GM18520 (cell line): ENCODE data around the gene RRAGD.
A peak's percentile ranks its signal among the peaks of the same experiment; 100 is the strongest.
"Not testable (repeated sequence)": the region's sequence is repeated elsewhere in the genome, so short reads cannot be mapped to it uniquely, and the experiment has no call there.

ENCODE experiments used
- ATAC-seq: cut with Tn5 transposase; IDR thresholded peaks from one replicate; pipeline ENCODE4 v1.9.1; 2021; ENCODE audit not compliant: unreplicated experiment

RRAGD gene

GRCh38 chr6:89411145-89412070, 665 bp downstream of the RRAGD start:
- peak; percentile 12 for ATAC-seq

DNA sequence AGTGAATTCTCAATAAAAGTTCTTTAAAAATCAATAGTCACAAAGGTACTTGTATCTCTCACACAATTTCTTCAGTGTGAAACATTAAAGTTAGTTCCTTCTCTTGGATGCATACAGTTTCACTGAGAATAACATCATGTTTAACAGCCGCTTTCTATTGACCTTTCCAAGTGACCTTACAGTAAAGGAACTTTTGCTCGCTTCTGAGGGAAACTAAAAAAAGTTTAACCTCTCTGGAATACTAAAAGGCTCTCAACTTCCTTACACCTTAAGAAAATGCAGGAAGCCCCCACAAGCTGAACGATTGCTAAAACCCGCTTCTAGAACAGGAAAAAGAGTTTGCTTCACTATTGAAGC, 1.3 kb downstream of the RRAGD start:
- ATAC-seq = no peak

- ATAC-seq = no peak
These were observed 1.8 kb downstream of the RRAGD start for GRCh38 chr6:89410231-89410761.

- no peak for ATAC-seq
These were observed 2.5 kb downstream of the RRAGD start for GRCh38 chr6:89409461-89410035.

DNA sequence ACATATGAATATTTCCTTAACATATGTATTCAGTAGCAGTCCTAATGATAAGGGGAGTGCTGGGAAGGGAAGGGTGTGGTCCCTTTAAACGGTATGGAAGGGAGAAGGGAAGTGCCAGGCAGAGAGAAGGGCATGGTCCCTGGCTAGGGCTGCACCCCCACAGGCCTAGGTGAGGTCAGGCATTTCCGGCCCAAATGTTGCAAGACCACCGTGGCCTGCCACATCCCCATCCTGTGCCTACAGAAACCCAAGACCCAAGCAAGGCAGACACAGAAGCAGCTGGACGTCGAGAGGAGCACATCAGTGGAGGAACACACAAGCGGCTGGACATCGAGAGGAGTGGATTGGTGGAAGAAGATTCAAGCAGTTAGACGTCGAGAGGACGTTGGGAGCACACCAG, 5.9 kb downstream of the RRAGD start:
- ATAC-seq = no peak

DNA sequence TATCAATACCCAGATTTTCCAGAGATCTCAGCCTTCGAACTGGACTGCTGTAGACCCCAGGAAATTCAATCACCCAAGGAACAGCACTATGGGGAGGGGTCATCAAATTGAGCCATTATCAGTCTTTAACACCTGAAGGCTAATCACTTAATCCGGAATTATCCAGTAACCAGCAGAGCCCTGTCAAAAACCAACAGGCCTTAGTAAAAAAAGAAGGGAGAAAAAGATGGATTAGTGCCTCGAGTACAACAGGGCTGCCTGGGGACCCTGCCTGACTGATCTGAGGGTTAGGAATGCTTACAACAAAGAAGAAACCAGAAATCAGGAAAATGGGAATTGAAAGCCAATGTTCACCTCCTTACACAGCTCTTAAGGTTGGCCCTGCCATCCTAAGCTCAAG, 7.6 kb downstream of the RRAGD start:
- ATAC-seq = no peak

- no peak for ATAC-seq
These were observed 9.3 kb downstream of the RRAGD start for GRCh38 chr6:89402776-89403175.

- no peak for ATAC-seq
These were observed 11.1 kb downstream of the RRAGD start for GRCh38 chr6:89400912-89401399.

- ATAC-seq = no peak
These were observed 12.0 kb downstream of the RRAGD start for GRCh38 chr6:89400050-89400449.

DNA sequence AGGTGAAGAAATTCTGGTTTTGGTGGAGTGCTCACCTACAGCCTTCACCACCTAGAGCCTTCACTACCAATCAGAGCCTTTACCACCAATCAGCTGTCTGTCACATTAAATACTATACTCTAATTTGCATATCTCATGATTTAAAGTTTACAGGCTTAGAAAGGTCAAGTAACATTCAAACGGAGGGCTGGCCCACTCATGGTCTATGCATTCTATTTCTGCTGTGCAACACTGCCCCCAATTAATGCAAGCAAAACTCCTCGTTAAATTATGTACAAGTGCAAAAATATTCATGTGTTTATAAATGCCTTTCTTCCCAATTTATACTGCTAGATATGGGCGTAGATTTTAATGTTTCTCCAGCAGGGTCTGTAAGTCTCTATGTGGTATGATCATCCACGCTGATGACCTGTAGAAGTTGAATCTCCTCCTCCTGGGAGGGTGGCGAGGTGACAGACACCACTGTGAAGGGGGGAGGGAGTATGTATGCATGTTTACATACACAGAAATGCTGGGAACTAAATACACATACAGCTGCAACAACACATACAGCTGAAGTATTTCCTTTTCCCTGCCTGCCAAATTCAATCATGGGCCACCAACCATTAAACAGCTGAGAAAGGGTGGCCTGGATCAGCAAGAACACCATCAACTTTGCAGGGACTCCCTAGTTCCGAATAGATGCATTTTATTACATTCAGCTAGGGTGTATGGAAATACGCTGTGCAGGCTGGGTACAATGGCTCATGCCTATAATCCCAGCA, 13.1 kb downstream of the RRAGD start:
- ATAC-seq = no peak

DNA sequence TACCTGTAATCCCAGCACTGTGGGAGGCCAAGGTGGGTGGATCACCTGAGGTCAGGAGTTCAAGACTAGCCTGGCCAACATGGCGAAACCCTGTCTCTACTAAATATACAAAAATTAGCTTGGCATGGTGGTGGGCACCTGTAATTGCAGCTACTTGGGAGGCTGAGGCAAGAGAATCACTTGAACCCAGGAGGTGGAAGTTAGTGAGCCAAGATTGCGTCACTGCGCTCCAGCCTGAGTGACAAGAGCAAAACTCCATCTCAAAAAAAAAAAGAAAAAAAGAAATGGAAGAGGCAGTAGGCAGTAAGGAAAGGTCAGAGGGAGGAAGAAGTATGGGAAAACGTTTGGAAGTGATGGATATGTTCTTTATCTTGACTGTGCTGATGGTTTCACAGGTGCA, 14.2 kb downstream of the RRAGD start:
- not testable (repeated sequence) for ATAC-seq

DNA sequence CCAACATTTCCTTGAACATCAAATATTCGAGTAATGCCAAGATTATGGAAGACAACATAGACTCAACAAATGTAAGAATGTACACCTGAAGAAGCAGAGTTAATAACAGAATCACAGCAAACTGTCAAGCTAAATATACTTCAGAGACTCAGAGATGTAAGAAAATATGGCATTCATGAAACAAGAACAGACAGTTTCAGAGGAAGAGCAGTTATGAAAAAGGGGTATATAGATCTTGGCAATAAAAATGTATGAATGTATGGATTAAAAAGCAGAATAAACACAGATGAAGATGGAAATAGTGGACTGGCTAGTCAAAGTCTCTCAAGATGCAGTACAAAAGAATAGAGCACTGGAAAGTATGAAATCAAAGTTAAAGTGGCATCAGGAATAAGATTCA, 18.4 kb downstream of the RRAGD start:
- no peak for ATAC-seq

DNA sequence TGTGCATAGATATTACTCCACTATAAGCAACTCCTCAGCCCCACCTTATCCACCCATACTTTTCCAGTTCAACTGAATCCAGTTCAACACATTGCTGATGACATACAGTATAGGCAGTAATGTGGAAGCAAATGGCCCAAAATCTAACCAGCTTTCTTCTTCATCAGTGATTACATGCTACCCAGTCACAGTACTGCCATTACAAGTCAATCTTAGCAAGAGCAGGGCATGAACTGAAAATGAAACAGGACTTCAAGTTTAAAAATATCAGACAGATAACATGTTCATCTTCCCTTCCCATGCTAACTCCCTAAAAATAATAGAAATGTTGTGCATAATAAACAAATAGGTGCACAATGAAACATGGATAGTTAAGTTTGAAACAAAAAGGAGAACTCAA, 19.2 kb downstream of the RRAGD start:
- ATAC-seq = no peak

GRCh38 chr6:89388846-89389245, 23.2 kb downstream of the RRAGD start:
- no peak for ATAC-seq

GRCh38 chr6:89387516-89388201, 24.4 kb downstream of the RRAGD start:
- ATAC-seq = peak; percentile 95

GRCh38 chr6:89386917-89387491, 25.1 kb downstream of the RRAGD start:
- peak; percentile 16 for ATAC-seq

DNA sequence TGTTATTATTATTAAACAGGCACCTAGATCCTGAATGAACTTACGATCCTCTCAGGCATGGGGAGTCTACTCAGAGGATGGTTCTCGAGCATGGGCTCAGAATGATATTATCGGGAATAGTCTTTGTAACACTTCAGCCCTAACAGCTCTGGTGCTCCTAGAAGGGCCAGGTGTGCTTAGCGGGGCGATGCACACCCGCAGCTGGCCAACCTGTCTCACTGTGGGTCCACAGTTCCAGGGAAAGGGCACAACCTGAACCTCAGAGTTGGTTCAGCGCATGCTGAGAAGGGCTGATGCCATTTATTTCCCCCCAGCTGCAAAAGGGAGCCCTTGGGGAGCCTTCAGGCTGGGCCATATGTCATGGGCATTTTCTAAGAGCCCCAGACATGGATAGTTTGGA, 26.2 kb downstream of the RRAGD start:
- no peak for ATAC-seq

DNA sequence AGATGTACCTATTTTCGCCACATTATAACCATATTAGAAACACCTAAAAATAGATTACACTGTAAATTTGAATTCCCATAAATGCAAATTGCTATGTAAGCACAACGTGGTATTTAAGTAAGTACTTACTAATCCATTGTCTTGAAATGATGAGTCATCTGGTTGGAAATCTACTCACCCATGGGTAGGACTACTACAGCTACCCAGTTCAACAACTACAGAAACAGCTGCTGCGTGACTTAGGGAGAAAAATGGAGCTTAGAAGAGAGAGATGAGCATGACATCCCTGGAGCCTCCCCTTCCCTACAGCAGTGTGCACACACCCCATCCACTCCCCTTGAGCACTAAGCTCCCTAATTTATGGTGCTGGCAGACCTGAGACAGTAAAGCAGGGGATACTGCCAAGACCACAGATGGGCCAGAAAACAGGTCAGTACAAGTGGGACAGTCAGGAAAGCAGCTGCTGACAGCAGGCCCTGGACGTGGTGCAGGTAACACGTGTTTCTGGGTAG, 26.9 kb downstream of the RRAGD start:
- no peak for ATAC-seq

DNA sequence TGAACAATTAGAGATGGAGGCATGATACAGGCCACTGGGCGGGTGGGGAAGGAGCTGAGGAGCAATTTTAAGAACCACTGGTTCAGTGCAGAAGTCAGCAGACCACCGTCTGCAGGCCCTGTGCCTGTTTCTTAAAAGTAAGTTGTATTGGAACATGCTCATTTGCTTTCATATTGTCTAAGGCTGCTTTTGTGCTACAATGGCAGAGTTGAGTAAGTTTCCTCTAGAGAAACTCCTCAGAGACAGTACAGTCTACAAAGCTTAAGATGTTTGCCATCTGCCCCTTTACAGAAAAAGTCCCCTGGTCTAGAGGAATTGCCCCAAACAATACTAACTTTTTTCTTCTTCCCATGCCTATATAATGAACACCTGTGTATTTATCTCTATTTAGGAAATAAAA, 31.0 kb downstream of the RRAGD start:
- ATAC-seq = no peak

GRCh38 chr6:89379281-89379680, 32.8 kb downstream of the RRAGD start:
- no peak for ATAC-seq
